ENCODE results near the gene LDB2.

- TF ChIP-seq CTCF (IDR thresholded peaks at IDR 0.05) (no peak), POLR2A (IDR thresholded peaks at IDR 0.05) (no peak)
Observed at GRCh38 chr4:16572161-16572560, 326.3 kb downstream of the LDB2 start.
